GM19025 (cell line): ENCODE results near the gene SERPINB1.

Source experiments
- ATAC-seq: cut with Tn5 transposase; IDR thresholded peaks from one replicate; pipeline ENCODE4 v1.9.1; 2021; ENCODE audit warnings: mild to moderate bottlenecking, low read depth, moderate library complexity; ENCODE audit not compliant: unreplicated experiment

Gene SERPINB1

GRCh38 chr6:2851727-2852513 lies 10.3 kb upstream of the SERPINB1 start:
- no peak for ATAC-seq

GRCh38 chr6:2850538-2851113 lies 9.0 kb upstream of the SERPINB1 start:
- ATAC-seq, result no peak

GRCh38 chr6:2848851-2849250 lies 7.2 kb upstream of the SERPINB1 start:
- no peak for ATAC-seq

- ATAC-seq, result no peak
These were observed 4.2 kb upstream of the SERPINB1 start for GRCh38 chr6:2845880-2846208.

- ATAC-seq, result no peak
These were observed 2.3 kb upstream of the SERPINB1 start for GRCh38 chr6:2844008-2844407.

- ATAC-seq, result no peak
These were observed 1.6 kb upstream of the SERPINB1 start for GRCh38 chr6:2843138-2843740.

- ATAC-seq, result no peak
These were observed 483 bp upstream of the SERPINB1 start for GRCh38 chr6:2842139-2842552.

- no peak for ATAC-seq
These were observed 958 bp downstream of the SERPINB1 start for GRCh38 chr6:2840749-2841061.

GRCh38 chr6:2839982-2840748 lies 1.5 kb downstream of the SERPINB1 start:
- ATAC-seq, result no peak

GRCh38 chr6:2839195-2839981 lies 2.3 kb downstream of the SERPINB1 start:
- no peak for ATAC-seq

- ATAC-seq, result no peak
These were observed 3.4 kb downstream of the SERPINB1 start for GRCh38 chr6:2838251-2838650.

GRCh38 chr6:2834262-2834661 lies 7.4 kb downstream of the SERPINB1 start:
- no peak for ATAC-seq

- ATAC-seq, result no peak
These were observed 10.3 kb downstream of the SERPINB1 start for GRCh38 chr6:2831392-2831791.

GRCh38 chr6:2830183-2830582 lies 11.5 kb downstream of the SERPINB1 start:
- no peak for ATAC-seq

GRCh38 chr6:2829253-2829652 lies 12.4 kb downstream of the SERPINB1 start:
- no peak for ATAC-seq

GRCh38 chr6:2828629-2829028 lies 13.0 kb downstream of the SERPINB1 start:
- no peak for ATAC-seq

GRCh38 chr6:2827142-2827541 lies 14.5 kb downstream of the SERPINB1 start:
- no peak for ATAC-seq

- no peak for ATAC-seq
These were observed 15.5 kb downstream of the SERPINB1 start for GRCh38 chr6:2826131-2826530.

GRCh38 chr6:2823104-2823850 lies 18.4 kb downstream of the SERPINB1 start:
- no peak for ATAC-seq

- no peak for ATAC-seq
These were observed 20.1 kb downstream of the SERPINB1 start for GRCh38 chr6:2821554-2821953.
